IMR-90 (cell line): Measurements from ENCODE around the gene RERE. TPM values are rescaled to one million over a fixed set of nuclear protein-coding genes. Genes with fewer than 3 reads are reported as not detected.
A peak's percentile ranks its signal among the peaks of the same experiment; 100 is the strongest.

Experiments
- ATAC-seq: fragments of 200-7000 bp; cut with Tn5 transposase; 2 replicates; pipeline ENCODE4 v1.9.1; 2020; ENCODE audit warnings: low read depth, mild to moderate bottlenecking, moderate library complexity
- BruUV-seq: library from RNA; stranded (reverse); fragments of 400-500 nt; replicated peaks from 2 replicates; lab custom pipeline; 2021; lab: Mats Ljungman, UMichigan
- CTCF ChIA-PET: fragments of 300-600 bp; formaldehyde crosslinking; extraction: SDS; loops from one replicate; lab custom pipeline; 2021; ENCODE audit warnings: antibody characterized with exemption; lab: Yijun Ruan, JAX
- POLR2A ChIA-PET: fragments of 300-600 bp; sonication (Branson Sonifier 250); formaldehyde crosslinking; loops from one replicate; lab custom pipeline; 2022; ENCODE audit warnings: antibody characterized with exemption; ENCODE audit not compliant: unreplicated experiment; lab: Charles Lee
- DNase-seq: peaks from one replicate; pipeline ENCODE4 v3.0.0; 2013
- H2AFZ ChIP-seq: replicated peaks from 2 replicates; pipeline ENCODE3; 2013; ENCODE audit warnings: low read length, mild to moderate bottlenecking; ENCODE audit not compliant: poor library complexity
- H2AK5ac ChIP-seq: 2 replicates; pipeline ENCODE4 v1.6.1; 2013; ENCODE audit warnings: low read depth, low read length, inconsistent platforms
- H2AK9ac ChIP-seq: replicated peaks from 2 replicates; pipeline ENCODE3; 2013; ENCODE audit warnings: mild to moderate bottlenecking, low read depth, low read length, moderate library complexity; ENCODE audit not compliant: poor library complexity
- H2BK120ac ChIP-seq: 2 replicates; pipeline ENCODE4 v1.6.1; 2013; ENCODE audit warnings: low read depth, low read length, inconsistent platforms
- H2BK15ac ChIP-seq: 3 replicates; pipeline ENCODE4 v1.6.1; 2013; ENCODE audit warnings: low read depth, low read length, inconsistent platforms
- H2BK20ac ChIP-seq: 2 replicates; pipeline ENCODE4 v1.6.1; 2013; ENCODE audit warnings: low read depth, mild to moderate bottlenecking, inconsistent platforms, low read length, moderate library complexity
- H2BK5ac ChIP-seq: 2 replicates; pipeline ENCODE4 v1.6.1; 2013; ENCODE audit warnings: mild to moderate bottlenecking, low read depth, low read length, inconsistent platforms; ENCODE audit not compliant: poor library complexity, severe bottlenecking
- H3K14ac ChIP-seq: replicated peaks from 2 replicates; pipeline ENCODE4 v1.6.1; 2013; ENCODE audit warnings: low read depth, low read length, inconsistent platforms
- H3K18ac ChIP-seq: 2 replicates; pipeline ENCODE4 v1.6.1; 2013; ENCODE audit warnings: low read depth, low read length, control low read depth
- H3K23ac ChIP-seq: 2 replicates; pipeline ENCODE4 v1.6.1; 2013; ENCODE audit warnings: low read depth, low read length, inconsistent platforms
- H3K27ac ChIP-seq: 2 replicates; pipeline ENCODE4 v1.5.1; 2013; ENCODE audit warnings: mild to moderate bottlenecking, control low read depth, low read length; ENCODE audit not compliant: insufficient read depth
- H3K27me3 ChIP-seq: 2 replicates; pipeline ENCODE4 v1.6.1; 2013; ENCODE audit warnings: low read length; ENCODE audit not compliant: control insufficient read depth, insufficient read depth
- H3K36me3 ChIP-seq: 2 replicates; pipeline ENCODE4 v1.6.1; 2013; ENCODE audit warnings: low read length, mixed read lengths; ENCODE audit not compliant: control insufficient read depth, insufficient read depth
- H3K4ac ChIP-seq: 2 replicates; pipeline ENCODE4 v1.6.1; 2013; ENCODE audit warnings: low read depth, low read length, inconsistent platforms
- H3K4me1 ChIP-seq: 2 replicates; pipeline ENCODE4 v1.6.1; 2013; ENCODE audit warnings: low read length, mixed read lengths; ENCODE audit not compliant: control insufficient read depth, insufficient read depth
- H3K4me2 ChIP-seq: 2 replicates; pipeline ENCODE4 v1.6.1; 2013; ENCODE audit warnings: low read depth, mild to moderate bottlenecking, control low read depth, low read length, moderate library complexity
- H3K4me3 ChIP-seq: 2 replicates; pipeline ENCODE4 v1.5.1; 2013; ENCODE audit warnings: low read depth, mild to moderate bottlenecking, control low read depth, low read length, moderate library complexity; ENCODE audit not compliant: insufficient read depth
- H3K56ac ChIP-seq: 2 replicates; pipeline ENCODE4 v1.6.1; 2013; ENCODE audit warnings: low read length, inconsistent platforms; ENCODE audit not compliant: insufficient read depth; ENCODE audit errors: extremely low read depth
- H3K79me1 ChIP-seq, 2 experiments: 2 replicates each; pipeline ENCODE4 v1.6.1; 2013; ENCODE audit warnings: low read length in 2 of 2, inconsistent platforms in 1 of 2, low read depth in 1 of 2
- H3K9ac ChIP-seq: 2 replicates; pipeline ENCODE4 v1.6.1; 2013; ENCODE audit warnings: low read depth, low read length, control low read depth
- H3K9me1 ChIP-seq: 2 replicates; pipeline ENCODE4 v1.6.1; 2013; ENCODE audit warnings: low read length, inconsistent platforms; ENCODE audit not compliant: insufficient read depth
- H3K9me3 ChIP-seq: 2 replicates; pipeline ENCODE4 v1.6.1; 2013; ENCODE audit warnings: low read length; ENCODE audit not compliant: control insufficient read depth, insufficient read depth
- H4K20me1 ChIP-seq: 2 replicates; pipeline ENCODE4 v1.6.1; 2013; ENCODE audit warnings: low read length, inconsistent platforms; ENCODE audit not compliant: insufficient read depth
- H4K5ac ChIP-seq: 2 replicates; pipeline ENCODE4 v1.6.1; 2013; ENCODE audit warnings: mild to moderate bottlenecking, low read depth, low read length, control low read depth
- H4K8ac ChIP-seq, 2 experiments: 2 replicates each; pipeline ENCODE4 v1.6.1; 2013; ENCODE audit warnings: low read depth in 2 of 2, low read length in 2 of 2, control low read depth in 1 of 2, inconsistent platforms in 1 of 2
- H4K91ac ChIP-seq: 2 replicates; pipeline ENCODE4 v1.6.1; 2013; ENCODE audit warnings: low read depth, low read length, inconsistent platforms; ENCODE audit not compliant: insufficient read depth
- MAFK ChIP-seq: IDR thresholded peaks from 2 replicates; pipeline ENCODE4 v1.6.1; 2012; ENCODE audit warnings: low read depth, low read length, improper control_type of control experiment
- NFE2L2 ChIP-seq: fragments of 150-350 bp; IDR thresholded peaks from 2 replicates; pipeline ENCODE4 v1.6.1; 2016; ENCODE audit warnings: low read depth, mild to moderate bottlenecking, low read length
- RCOR1 ChIP-seq: IDR thresholded peaks from 2 replicates; pipeline ENCODE4 v1.6.1; 2012; ENCODE audit warnings: mild to moderate bottlenecking, low read length, improper control_type of control experiment; ENCODE audit not compliant: insufficient replicate concordance
- RFX5 ChIP-seq: IDR thresholded peaks from 2 replicates; pipeline ENCODE4 v1.8.0; 2012; ENCODE audit warnings: low read depth, mild to moderate bottlenecking, low read length, moderate library complexity
- WGBS, 2 experiments: methylation state at CpG; one replicate each; pipeline versions ENCODE4 v1.1.5 to v1.1.7; 2013; ENCODE audit warnings: missing lambda C conversion rate in 2 of 2; ENCODE audit not compliant: insufficient read length in 1 of 2; ENCODE audit errors: extremely low coverage in 2 of 2; 5-methylcytosine and 5-hydroxymethylcytosine counted together
- dilution Hi-C: fragments of 300-500 bp; cut with HindIII; formaldehyde crosslinking; loops from one replicate; pipeline ENCODE4 v1.14.3; 2018; ENCODE audit warnings: low sequenced_read_pairs; ENCODE audit not compliant: unreplicated experiment
- in situ Hi-C: fragments of 300-500 bp; cut with MboI; formaldehyde crosslinking; loops from 3 replicates; pipeline ENCODE4 v1.14.3; 2019; ENCODE audit warnings: low sequenced_read_pairs, inconsistent platforms, mixed read lengths
- intact Hi-C: fragments of 100-400 bp; cut with micrococcal nuclease; formaldehyde crosslinking; loops from 2 replicates; pipeline ENCODE4 v1.10.0; 2022
- polyA plus RNA-seq, 3 experiments: library from polyadenylated mRNA; depleted of rRNA; stranded (reverse); fragments of >200 nt; gene quantifications; 2 replicates each; pipeline ENCODE4 v1.2.3, GENCODE V29; 2012; ENCODE audit warnings: low replicate concordance in 1 of 3
- total RNA-seq: library from RNA; depleted of rRNA; stranded (reverse); fragments of >200 nt; gene quantifications from 2 replicates; pipeline ENCODE4 v1.2.3, GENCODE V29; 2012

The RERE gene
- total and polyA plus RNA-seq, 2 of the 4 experiments (the other 2 are of a cell fraction) = 11.5 to 25.1 TPM

DNA sequence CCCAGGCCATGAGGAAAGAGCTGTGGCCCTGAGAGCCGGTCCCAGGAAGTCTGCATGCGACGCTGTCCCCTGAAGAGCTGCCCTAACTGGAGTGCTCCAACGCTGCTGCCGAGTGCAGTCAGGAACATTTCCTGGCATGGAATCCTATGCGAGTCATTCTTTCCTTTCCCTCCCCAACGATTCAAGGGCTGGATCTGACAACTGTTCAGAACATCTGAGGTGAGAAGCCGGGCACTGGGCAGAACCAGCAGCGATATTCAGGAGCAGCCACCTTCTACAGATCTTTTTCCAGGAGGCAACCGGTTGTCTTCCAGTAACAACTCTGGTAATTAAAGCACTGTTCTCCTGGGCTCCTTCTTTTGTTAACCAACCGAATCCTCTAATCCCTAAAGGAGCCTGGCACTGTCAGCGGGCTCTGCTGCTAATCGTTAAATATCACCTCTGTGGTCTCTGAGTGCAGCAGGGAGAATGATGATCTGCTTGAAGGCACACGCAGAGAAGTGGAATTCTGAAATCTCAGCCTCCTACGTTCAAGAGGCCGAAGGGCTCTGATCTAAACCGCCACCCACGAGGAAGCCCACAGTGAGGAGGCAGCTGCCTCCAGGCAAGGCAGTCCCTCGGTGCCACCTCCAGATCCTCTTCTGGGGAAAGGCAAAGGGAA lies 443.7 kb downstream of the RERE start (continued):
- TF ChIP-seq RCOR1 = no peak
- no peak for TF ChIP-seq MAFK
- no peak for TF ChIP-seq RFX5

DNA sequence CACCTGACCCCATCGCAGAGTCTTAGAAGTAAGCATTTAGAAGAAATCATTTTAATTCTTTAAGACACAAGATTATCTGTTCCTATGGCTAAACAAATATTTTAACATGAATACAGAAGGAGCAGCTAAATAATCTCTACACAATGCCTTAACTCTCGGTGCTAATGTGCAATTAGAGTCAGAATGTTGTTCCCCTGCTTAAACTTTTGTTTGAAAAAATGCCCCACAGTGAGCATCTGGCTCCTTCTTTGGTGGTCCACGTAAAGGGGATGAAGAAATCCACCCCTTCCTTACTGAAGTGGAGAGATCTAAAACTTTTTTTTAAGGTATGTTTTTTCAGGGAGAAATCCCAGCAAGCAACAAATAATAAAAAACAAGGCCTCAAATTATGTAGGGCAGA lies 444.3 kb downstream of the RERE start:
- Histone ChIP-seq H3K27me3 (no peaks in the 10 kb centered on the region), H2AK9ac (no peak overlapping the region), H2BK15ac (peak overlapping the region; percentile 51; the same call in 1 of the 3 replicates), H4K5ac (peak overlapping the region; percentile 18), H3K18ac (peak overlapping the region; percentile 39; the same call in 1 of the 2 replicates), H3K36me3 (peaks cover 42% of the 10 kb centered on the region), H3K9ac (peak overlapping the region; percentile 57), H3K9me3 (no peaks in the 10 kb centered on the region), H2BK20ac (no peak overlapping the region; the same call in 1 of the 2 replicates), H3K4me2 (peak overlapping the region; percentile 50), H3K4ac (peak overlapping the region; percentile 73), H3K56ac (peak overlapping the region; percentile 68), H4K8ac (peak overlapping the region; percentile 14 to 72; a peak in 3 of 4 replicates), H3K27ac (peak overlapping the region; percentile 83), H3K4me1 (peaks cover 47% of the 10 kb centered on the region), H3K23ac (peak overlapping the region; percentile 36; the same call in 1 of the 2 replicates), H2AFZ (peak overlapping the region; percentile 54), H3K79me1 (peaks cover 55 to 88% of the 10 kb centered on the region in 2 experiments), H3K4me3 (no peak overlapping the region), H4K20me1 (peaks cover 64% of the 10 kb centered on the region), H2BK5ac (peak overlapping the region; percentile 90), H3K9me1 (peaks cover 30% of the 10 kb centered on the region), H4K91ac (peak overlapping the region; percentile 65), H3K14ac (peak overlapping the region; percentile 82), H2AK5ac (peak overlapping the region; percentile 72; the same call in 1 of the 2 replicates), H2BK120ac (peak overlapping the region; percentile 67)
- no TSS peak for BruUV-seq
- ATAC-seq = no peak
- no CpG with 5 or more reads among the region's 3 CpGs for WGBS, 2 experiments
- ChIA-PET POLR2A (interaction anchor here (0.6 kb wide), 1 partner anchor 494 kb away, joined by 4 read pairs; no protein-coding TSS in a partner anchor), CTCF (no interaction called here)
- intact Hi-C loops (loop anchor here (2.0 to 10.0 kb wide), 2 partner anchors 24 to 292 kb away; no protein-coding TSS in a partner anchor), in situ Hi-C loops (no loop called here), dilution Hi-C loops (no loop called here)
- DNase-seq = no peak
- no peak for TF ChIP-seq NFE2L2
